ENCODE data around the gene CNOT6.
"Not testable (repeated sequence)": the region's sequence is repeated elsewhere in the genome, so short reads cannot be mapped to it uniquely, and the experiment has no call there.

Gene CNOT6

DNA sequence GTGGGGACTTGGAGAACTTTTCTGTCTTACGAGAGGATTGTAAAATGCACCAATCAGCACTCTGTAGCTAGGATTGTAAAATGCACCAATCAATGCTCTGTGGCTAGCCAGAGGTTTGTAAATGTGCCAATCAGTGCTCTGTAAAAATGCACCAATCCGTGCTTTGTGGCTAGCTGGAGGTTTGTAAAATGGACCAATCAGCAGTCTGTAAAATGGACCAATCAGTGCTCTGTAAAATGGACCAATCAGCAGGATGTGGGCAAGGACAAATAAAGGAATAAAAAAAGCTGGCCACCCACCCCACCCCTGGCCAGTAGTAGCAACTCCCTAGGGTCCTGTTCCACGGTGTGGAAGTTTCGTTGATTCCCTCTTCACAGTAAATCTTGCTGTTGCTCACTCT, 29.1 kb upstream of the CNOT6 start:
- ATAC-seq = not testable (repeated sequence)

- TF ChIP-seq ZFP30 (CRISPR knock-in tag; IDR thresholded peaks at IDR 0.05) = no peak
- TF ChIP-seq ESRRG (CRISPR knock-in tag; IDR thresholded peaks at IDR 0.05) = no peak
- no peak for TF ChIP-seq ZC3H10 (CRISPR knock-in tag; IDR thresholded peaks at IDR 0.05)
- ATAC-seq = no peak
Measured at GRCh38 chr5:180466316-180466715, 27.9 kb upstream of the CNOT6 start.

- TF ChIP-seq GLIS3 (CRISPR knock-in tag; IDR thresholded peaks at IDR 0.05) (no peak), PPARA (CRISPR knock-in tag; IDR thresholded peaks at IDR 0.05; ENCODE audit: borderline replicate concordance) (no peak), ZFP30 (CRISPR knock-in tag; IDR thresholded peaks at IDR 0.05) (no peak), TCF4 (CRISPR knock-in tag; IDR thresholded peaks at IDR 0.05; ENCODE audit: borderline replicate concordance) (no peak), ZNF70 (CRISPR knock-in tag; IDR thresholded peaks at IDR 0.05) (no peak), ZNF565 (CRISPR knock-in tag; conservative IDR thresholded peaks at IDR 0.05; ENCODE audit: low read depth) (no peak), ZC3H10 (CRISPR knock-in tag; IDR thresholded peaks at IDR 0.05) (no peak), POU6F1 (CRISPR knock-in tag; IDR thresholded peaks at IDR 0.05; ENCODE audit: borderline replicate concordance, low read depth) (no peak), ISL1 (CRISPR knock-in tag; IDR thresholded peaks at IDR 0.05) (no peak), TOX (CRISPR knock-in tag; IDR thresholded peaks at IDR 0.05; ENCODE audit: borderline replicate concordance) (no peak), CSRNP3 (CRISPR knock-in tag; IDR thresholded peaks at IDR 0.05) (no peak), ZNF8 (CRISPR knock-in tag; IDR thresholded peaks at IDR 0.05) (no peak), RARB (CRISPR knock-in tag; IDR thresholded peaks at IDR 0.05) (no peak), ZFP3 (CRISPR knock-in tag; IDR thresholded peaks at IDR 0.05) (no peak), BACH2 (CRISPR knock-in tag; IDR thresholded peaks at IDR 0.05; ENCODE audit: borderline replicate concordance) (no peak)
- TF ChIP-seq, protein P1, sequence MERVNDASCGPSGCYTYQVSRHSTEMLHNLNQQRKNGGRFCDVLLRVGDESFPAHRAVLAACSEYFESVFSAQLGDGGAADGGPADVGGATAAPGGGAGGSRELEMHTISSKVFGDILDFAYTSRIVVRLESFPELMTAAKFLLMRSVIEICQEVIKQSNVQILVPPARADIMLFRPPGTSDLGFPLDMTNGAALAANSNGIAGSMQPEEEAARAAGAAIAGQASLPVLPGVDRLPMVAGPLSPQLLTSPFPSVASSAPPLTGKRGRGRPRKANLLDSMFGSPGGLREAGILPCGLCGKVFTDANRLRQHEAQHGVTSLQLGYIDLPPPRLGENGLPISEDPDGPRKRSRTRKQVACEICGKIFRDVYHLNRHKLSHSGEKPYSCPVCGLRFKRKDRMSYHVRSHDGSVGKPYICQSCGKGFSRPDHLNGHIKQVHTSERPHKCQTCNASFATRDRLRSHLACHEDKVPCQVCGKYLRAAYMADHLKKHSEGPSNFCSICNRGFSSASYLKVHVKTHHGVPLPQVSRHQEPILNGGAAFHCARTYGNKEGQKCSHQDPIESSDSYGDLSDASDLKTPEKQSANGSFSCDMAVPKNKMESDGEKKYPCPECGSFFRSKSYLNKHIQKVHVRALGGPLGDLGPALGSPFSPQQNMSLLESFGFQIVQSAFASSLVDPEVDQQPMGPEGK (CRISPR knock-in tag; IDR thresholded peaks at IDR 0.05; ENCODE audit: borderline replicate concordance) = no peak
- TF ChIP-seq, protein P2, sequence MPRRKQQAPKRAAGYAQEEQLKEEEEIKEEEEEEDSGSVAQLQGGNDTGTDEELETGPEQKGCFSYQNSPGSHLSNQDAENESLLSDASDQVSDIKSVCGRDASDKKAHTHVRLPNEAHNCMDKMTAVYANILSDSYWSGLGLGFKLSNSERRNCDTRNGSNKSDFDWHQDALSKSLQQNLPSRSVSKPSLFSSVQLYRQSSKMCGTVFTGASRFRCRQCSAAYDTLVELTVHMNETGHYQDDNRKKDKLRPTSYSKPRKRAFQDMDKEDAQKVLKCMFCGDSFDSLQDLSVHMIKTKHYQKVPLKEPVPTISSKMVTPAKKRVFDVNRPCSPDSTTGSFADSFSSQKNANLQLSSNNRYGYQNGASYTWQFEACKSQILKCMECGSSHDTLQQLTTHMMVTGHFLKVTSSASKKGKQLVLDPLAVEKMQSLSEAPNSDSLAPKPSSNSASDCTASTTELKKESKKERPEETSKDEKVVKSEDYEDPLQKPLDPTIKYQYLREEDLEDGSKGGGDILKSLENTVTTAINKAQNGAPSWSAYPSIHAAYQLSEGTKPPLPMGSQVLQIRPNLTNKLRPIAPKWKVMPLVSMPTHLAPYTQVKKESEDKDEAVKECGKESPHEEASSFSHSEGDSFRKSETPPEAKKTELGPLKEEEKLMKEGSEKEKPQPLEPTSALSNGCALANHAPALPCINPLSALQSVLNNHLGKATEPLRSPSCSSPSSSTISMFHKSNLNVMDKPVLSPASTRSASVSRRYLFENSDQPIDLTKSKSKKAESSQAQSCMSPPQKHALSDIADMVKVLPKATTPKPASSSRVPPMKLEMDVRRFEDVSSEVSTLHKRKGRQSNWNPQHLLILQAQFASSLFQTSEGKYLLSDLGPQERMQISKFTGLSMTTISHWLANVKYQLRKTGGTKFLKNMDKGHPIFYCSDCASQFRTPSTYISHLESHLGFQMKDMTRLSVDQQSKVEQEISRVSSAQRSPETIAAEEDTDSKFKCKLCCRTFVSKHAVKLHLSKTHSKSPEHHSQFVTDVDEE (CRISPR knock-in tag; IDR thresholded peaks at IDR 0.05) = no peak
- ATAC-seq = no peak
Measured at GRCh38 chr5:180467028-180467975, 26.9 kb upstream of the CNOT6 start.

DNA sequence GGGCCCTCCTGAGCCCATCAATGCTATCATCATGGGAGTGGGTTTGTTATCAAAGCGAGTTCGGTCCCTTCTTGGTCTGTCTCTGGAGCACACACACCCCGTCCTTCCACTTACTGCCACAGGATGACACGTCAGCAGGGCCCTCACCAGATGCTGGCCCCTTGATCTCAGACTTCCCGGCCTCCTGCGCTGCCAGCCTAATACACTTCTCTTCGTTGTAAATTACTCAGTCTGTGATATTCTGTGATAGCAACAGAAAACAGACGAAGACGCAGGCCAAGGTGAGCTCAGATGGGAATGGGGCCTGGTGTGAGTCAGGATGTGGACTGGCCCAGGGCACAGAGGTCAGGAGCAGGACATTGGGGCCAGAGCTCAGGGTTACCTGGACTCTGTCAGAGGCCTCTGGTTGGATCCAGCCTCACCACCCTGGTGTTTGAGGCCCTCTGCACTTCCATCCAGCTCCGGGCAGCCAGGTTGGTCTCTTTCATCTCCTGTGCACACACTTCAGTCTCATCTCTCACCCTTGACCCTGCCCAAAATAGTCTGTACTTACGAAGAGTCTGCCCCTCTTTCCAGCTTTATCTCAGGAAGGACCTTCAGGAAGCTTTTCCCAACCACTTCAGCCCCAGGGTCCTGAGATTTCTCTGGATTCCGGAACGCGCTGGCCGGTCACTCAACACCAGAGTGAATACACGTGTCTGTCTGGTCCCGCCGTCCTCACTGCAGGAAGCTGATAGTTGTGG, 26.0 kb upstream of the CNOT6 start:
- ATAC-seq = no peak
- no peak for TF ChIP-seq CSDC2 (CRISPR knock-in tag; IDR thresholded peaks at IDR 0.05)
- TF ChIP-seq ZNF565 (CRISPR knock-in tag; conservative IDR thresholded peaks at IDR 0.05; ENCODE audit: low read depth) = no peak
- TF ChIP-seq CSRNP3 (CRISPR knock-in tag; IDR thresholded peaks at IDR 0.05) = no peak
- no peak for TF ChIP-seq TOX (CRISPR knock-in tag; IDR thresholded peaks at IDR 0.05; ENCODE audit: borderline replicate concordance)
- TF ChIP-seq SNAI2 (CRISPR knock-in tag; IDR thresholded peaks at IDR 0.05) = no peak
- no peak for TF ChIP-seq ISL1 (CRISPR knock-in tag; IDR thresholded peaks at IDR 0.05)
- TF ChIP-seq, protein P2 (CRISPR knock-in tag; IDR thresholded peaks at IDR 0.05) = no peak
- no peak for TF ChIP-seq ZFP30 (CRISPR knock-in tag; IDR thresholded peaks at IDR 0.05)
- TF ChIP-seq ARNTL (CRISPR knock-in tag; IDR thresholded peaks at IDR 0.05; ENCODE audit: borderline replicate concordance, low read depth) = no peak
